GM12892 (cell line): ENCODE measurements around the gene ETS1.

Experiments used
- POLR2A ChIP-seq: IDR thresholded peaks from 2 replicates; pipeline ENCODE4 v1.6.1; 2011; ENCODE audit warnings: low read depth, low read length, control low read depth
- POLR2AphosphoS5 ChIP-seq: IDR thresholded peaks from 2 replicates; pipeline ENCODE4 v1.6.1; 2011; ENCODE audit warnings: low read depth, low read length, control low read depth
- TAF1 ChIP-seq: IDR thresholded peaks from 2 replicates; pipeline ENCODE4 v1.6.1; 2011; ENCODE audit warnings: low read depth, mild to moderate bottlenecking, control low read depth, low read length, borderline replicate concordance

DNA sequence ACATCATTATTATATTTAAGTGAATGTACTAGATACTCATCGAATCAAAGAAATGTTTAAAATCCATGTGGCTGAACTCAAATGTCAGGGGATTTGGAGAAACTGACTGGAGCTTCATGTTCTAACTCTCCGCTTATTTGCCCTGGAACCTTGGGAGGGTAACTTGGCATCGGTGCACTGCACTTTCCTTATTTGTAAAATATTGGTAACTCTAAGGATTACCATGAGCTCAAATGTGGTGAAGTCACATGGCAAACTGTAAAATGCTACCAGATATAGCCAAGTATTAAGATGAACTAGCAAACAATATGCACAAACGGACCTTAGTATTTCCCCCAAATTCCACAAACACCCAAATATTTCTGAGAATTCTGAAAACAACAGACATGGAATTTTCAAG, 75.6 kb downstream of the ETS1 start:
- no peak for TF ChIP-seq TAF1
- no peak; the same call in 1 of the 2 replicates for TF ChIP-seq POLR2A
- TF ChIP-seq POLR2AphosphoS5 = no peak
